H9 (cell line): ENCODE data around the gene FNIP2. TPM values are rescaled to one million over a fixed set of nuclear protein-coding genes. Genes with fewer than 3 reads are reported as not detected.

Experiments used
- DNase-seq: peaks from one replicate; pipeline ENCODE4 v3.0.0-alpha.2; 2017
- H2AFZ ChIP-seq: one replicate; pipeline ENCODE4 v1.6.1; 2013; ENCODE audit warnings: mild to moderate bottlenecking, low read length, control low read depth, moderate library complexity
- H2AK5ac ChIP-seq: 2 replicates; pipeline ENCODE4 v1.6.1; 2013; ENCODE audit warnings: low read length, control low read depth, mixed read lengths; ENCODE audit not compliant: insufficient read length
- H2BK120ac ChIP-seq: one replicate; pipeline ENCODE4 v1.6.1; 2013; ENCODE audit warnings: low read depth, mild to moderate bottlenecking, low read length, control low read depth, inconsistent platforms; ENCODE audit not compliant: poor library complexity, severe bottlenecking
- H2BK12ac ChIP-seq: 2 replicates; pipeline ENCODE4 v1.6.1; 2013; ENCODE audit warnings: low read length, control low read depth, mixed read lengths, low read depth; ENCODE audit not compliant: insufficient read length
- H2BK15ac ChIP-seq: 2 replicates; pipeline ENCODE4 v1.6.1; 2013; ENCODE audit warnings: low read depth, low read length, control low read depth
- H2BK20ac ChIP-seq: one replicate; pipeline ENCODE4 v1.6.1; 2013; ENCODE audit warnings: low read depth, mild to moderate bottlenecking, low read length, control low read depth, inconsistent platforms; ENCODE audit not compliant: poor library complexity, severe bottlenecking
- H2BK5ac ChIP-seq: 2 replicates; pipeline ENCODE4 v1.6.1; 2013; ENCODE audit warnings: low read length, control low read depth, mixed read lengths; ENCODE audit not compliant: insufficient read length
- H3K14ac ChIP-seq: 2 replicates; pipeline ENCODE4 v1.6.1; 2013; ENCODE audit warnings: low read length, control low read depth; ENCODE audit not compliant: insufficient read depth
- H3K18ac ChIP-seq: 2 replicates; pipeline ENCODE4 v1.6.1; 2013; ENCODE audit warnings: low read depth, mild to moderate bottlenecking, mixed read lengths, low read length, control low read depth; ENCODE audit not compliant: insufficient read length
- H3K23ac ChIP-seq: 2 replicates; pipeline ENCODE4 v1.6.1; 2013; ENCODE audit warnings: low read length, control low read depth, mixed read lengths, low read depth; ENCODE audit not compliant: insufficient read length
- H3K23me2 ChIP-seq: 2 replicates; pipeline ENCODE4 v1.6.1; 2013; ENCODE audit warnings: low read depth, mild to moderate bottlenecking, mixed read lengths, low read length, control low read depth; ENCODE audit not compliant: insufficient read length, poor library complexity, severe bottlenecking
- H3K27ac ChIP-seq: 2 replicates; pipeline ENCODE4 v1.5.1; 2013; ENCODE audit warnings: low read length, control low read depth, mixed read lengths, low read depth; ENCODE audit not compliant: insufficient read length
- H3K27me3 ChIP-seq: 2 replicates; pipeline ENCODE4 v1.6.1; 2013; ENCODE audit warnings: low read length, control low read depth, inconsistent platforms; ENCODE audit not compliant: insufficient read depth
- H3K4ac ChIP-seq: 2 replicates; pipeline ENCODE4 v1.6.1; 2013; ENCODE audit warnings: low read depth, mild to moderate bottlenecking, control low read depth, inconsistent platforms, low read length, moderate library complexity
- H3K4me1 ChIP-seq: 2 replicates; pipeline ENCODE4 v1.6.1; 2013; ENCODE audit warnings: low read length, control low read depth, inconsistent platforms; ENCODE audit not compliant: insufficient read depth
- H3K4me2 ChIP-seq: 2 replicates; pipeline ENCODE4 v1.6.1; 2013; ENCODE audit warnings: low read length, control low read depth, mixed read lengths; ENCODE audit not compliant: insufficient read length, insufficient read depth
- H3K56ac ChIP-seq: 2 replicates; pipeline ENCODE4 v1.6.1; 2013; ENCODE audit warnings: low read depth, mild to moderate bottlenecking, mixed read lengths, low read length, control low read depth; ENCODE audit not compliant: insufficient read length
- H3K79me1 ChIP-seq: 2 replicates; pipeline ENCODE4 v1.6.1; 2013; ENCODE audit warnings: low read depth, mild to moderate bottlenecking, moderate library complexity, low read length, control low read depth, inconsistent platforms; ENCODE audit not compliant: insufficient read depth, poor library complexity, severe bottlenecking
- H3K79me2 ChIP-seq: 2 replicates; pipeline ENCODE4 v1.6.1; 2013; ENCODE audit warnings: low read length, control low read depth, inconsistent platforms; ENCODE audit not compliant: insufficient read depth
- H3K9ac ChIP-seq: 2 replicates; pipeline ENCODE4 v1.6.1; 2013; ENCODE audit warnings: low read length, control low read depth, mixed read lengths; ENCODE audit not compliant: insufficient read length; ENCODE audit errors: extremely low read depth
- H3K9me3 ChIP-seq: one replicate; pipeline ENCODE4 v1.6.1; 2013; ENCODE audit warnings: low read depth, low read length, inconsistent platforms; ENCODE audit not compliant: control insufficient read depth
- H3T11ph ChIP-seq: one replicate; pipeline ENCODE4 v1.6.1; 2013; ENCODE audit warnings: mild to moderate bottlenecking, low read length, control low read depth, inconsistent platforms
- H4K20me1 ChIP-seq: one replicate; pipeline ENCODE4 v1.6.1; 2013; ENCODE audit not compliant: control insufficient read depth, insufficient read length, insufficient read depth
- H4K5ac ChIP-seq: 2 replicates; pipeline ENCODE4 v1.6.1; 2013; ENCODE audit warnings: low read depth, mild to moderate bottlenecking, mixed read lengths, low read length, control low read depth; ENCODE audit not compliant: insufficient read length
- H4K8ac ChIP-seq: replicated peaks from 2 replicates; pipeline ENCODE4 v1.6.1; 2013; ENCODE audit warnings: low read length, control low read depth, mixed read lengths, low read depth; ENCODE audit not compliant: insufficient read length
- H4K91ac ChIP-seq: 2 replicates; pipeline ENCODE4 v1.6.1; 2013; ENCODE audit warnings: low read depth, mild to moderate bottlenecking, moderate library complexity, mixed read lengths, low read length, control low read depth; ENCODE audit not compliant: insufficient read length
- H3K27ac Mint-ChIP-seq, 3 experiments: 2 replicates in 2 of 3; 3 replicates in 1 of 3; pipeline ENCODE4 v1.8.0; 2020 to 2021; ENCODE audit warnings: mixed read lengths in 3 of 3, mild to moderate bottlenecking in 1 of 3, moderate library complexity in 1 of 3
- H3K27me3 Mint-ChIP-seq: 2 replicates; pipeline ENCODE4 v1.8.0; 2021; ENCODE audit warnings: low read depth, mild to moderate bottlenecking, moderate library complexity, mixed read lengths
- H3K36me3 Mint-ChIP-seq, 3 experiments: 2 replicates in 2 of 3; 3 replicates in 1 of 3; pipeline ENCODE4 v1.8.0; 2020 to 2021; ENCODE audit warnings: low read depth in 3 of 3, mixed read lengths in 3 of 3; ENCODE audit not compliant: insufficient read depth in 1 of 3
- H3K4me1 Mint-ChIP-seq, 2 experiments: 2 replicates each; pipeline ENCODE4 v1.8.0; 2020; ENCODE audit warnings: mixed read lengths in 2 of 2
- H3K4me3 Mint-ChIP-seq, 2 experiments: 2 replicates in 1 of 2; 3 replicates in 1 of 2; pipeline ENCODE4 v1.8.0; 2020 to 2021; ENCODE audit warnings: mild to moderate bottlenecking in 2 of 2, mixed read lengths in 2 of 2, moderate library complexity in 1 of 2
- H3K9me3 Mint-ChIP-seq, 2 experiments: 2 replicates in 1 of 2; 3 replicates in 1 of 2; pipeline ENCODE4 v1.8.0; 2020; ENCODE audit warnings: mild to moderate bottlenecking in 2 of 2, mixed read lengths in 2 of 2, moderate library complexity in 1 of 2
- CTCF ChIP-seq: fragments of 200-600 bp; sonication (generic); conservative IDR thresholded peaks from 3 replicates; pipeline ENCODE4 v1.8.0; 2021; ENCODE audit warnings: antibody characterized with exemption, mild to moderate bottlenecking
- WGBS: extraction: QIAGEN DNeasy Blood & Tissue Kit; methylation state at CpG from one replicate; pipeline ENCODE4 v1.1.7; 2013; ENCODE audit warnings: missing lambda C conversion rate, low lambda C conversion rate, mixed read lengths; ENCODE audit not compliant: insufficient read length; ENCODE audit errors: extremely low coverage; 5-methylcytosine and 5-hydroxymethylcytosine counted together
- total RNA-seq: library from RNA; stranded (reverse); gene quantifications from 2 replicates; pipeline ENCODE4 v1.2.1, GENCODE V29; 2021

Gene FNIP2
- total RNA-seq, 1 experiment from 2014 or later, result 9.6 TPM

- TF ChIP-seq CTCF, result no peak
These were observed 145.4 kb downstream of the FNIP2 start for GRCh38 chr4:158914218-158914617.

More at GRCh38 chr4:158914218-158914617, 145.4 kb downstream of the FNIP2 start:
- Histone ChIP-seq H3K56ac (no peak overlapping the region), H2AK5ac (no peak overlapping the region), H2BK120ac (no peak overlapping the region), H3K79me2 (no peaks in the 10 kb centered on the region), H3K4ac (no peak overlapping the region), H4K5ac (no peak overlapping the region), H4K8ac (no peak overlapping the region), H3T11ph (no peak overlapping the region), H3K18ac (no peak overlapping the region), H2AFZ (no peak overlapping the region), H4K91ac (no peak overlapping the region), H3K9ac (no peak overlapping the region), H3K4me1 (no peaks in the 10 kb centered on the region), H2BK20ac (no peak overlapping the region), H3K14ac (no peak overlapping the region), H3K23ac (no peak overlapping the region), H3K4me2 (no peak overlapping the region), H3K79me1 (no peaks in the 10 kb centered on the region), H2BK15ac (no peak overlapping the region), H3K9me3 (no peaks in the 10 kb centered on the region), H3K23me2 (no peaks in the 10 kb centered on the region), H2BK12ac (no peak overlapping the region), H4K20me1 (no peaks in the 10 kb centered on the region), H3K27ac (no peak overlapping the region), H3K27me3 (no peaks in the 10 kb centered on the region), H2BK5ac (no peak overlapping the region)
- Mint-ChIP-seq H3K4me3 (no peak overlapping the region), H3K27me3 (no peaks in the 10 kb centered on the region), H3K9me3 (no peaks in the 10 kb centered on the region), H3K27ac (0 out of 7 replicates have a peak overlapping the region, but pooled peaks of 1 of the 3 experiments have one; percentile 41), H3K36me3 (no peaks in the 10 kb centered on the region), H3K4me1 (peaks cover 8 to 17% of the 10 kb centered on the region in 2 experiments)
- no peak for DNase-seq
- WGBS, result no CpG with 5 or more reads among the region's 5 CpGs
